ENCODE measurements around the gene NBPF3.

DNA sequence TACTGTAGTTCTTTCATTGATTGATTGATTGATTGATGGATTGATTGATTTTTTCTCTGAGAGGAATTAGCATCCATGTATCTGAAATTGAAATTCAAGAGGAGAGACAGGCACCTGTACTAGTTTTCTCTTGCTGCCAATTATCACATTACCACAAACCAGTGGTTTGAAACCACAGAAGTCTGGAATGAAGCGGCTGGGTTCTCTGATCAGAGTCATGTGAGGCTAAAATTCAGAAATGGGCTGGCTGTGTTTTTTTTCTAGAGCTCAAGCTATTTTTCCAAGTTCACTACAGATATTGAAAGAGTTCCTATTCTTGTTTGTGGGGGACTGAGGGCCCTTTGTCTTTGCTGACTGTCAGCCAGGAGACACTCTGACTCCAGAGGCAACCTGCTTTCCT lies 10.0 kb downstream of the NBPF3 start:
- no peak for TF ChIP-seq POLR2A (IDR thresholded peaks at IDR 0.05)
- TF ChIP-seq, protein P1, sequence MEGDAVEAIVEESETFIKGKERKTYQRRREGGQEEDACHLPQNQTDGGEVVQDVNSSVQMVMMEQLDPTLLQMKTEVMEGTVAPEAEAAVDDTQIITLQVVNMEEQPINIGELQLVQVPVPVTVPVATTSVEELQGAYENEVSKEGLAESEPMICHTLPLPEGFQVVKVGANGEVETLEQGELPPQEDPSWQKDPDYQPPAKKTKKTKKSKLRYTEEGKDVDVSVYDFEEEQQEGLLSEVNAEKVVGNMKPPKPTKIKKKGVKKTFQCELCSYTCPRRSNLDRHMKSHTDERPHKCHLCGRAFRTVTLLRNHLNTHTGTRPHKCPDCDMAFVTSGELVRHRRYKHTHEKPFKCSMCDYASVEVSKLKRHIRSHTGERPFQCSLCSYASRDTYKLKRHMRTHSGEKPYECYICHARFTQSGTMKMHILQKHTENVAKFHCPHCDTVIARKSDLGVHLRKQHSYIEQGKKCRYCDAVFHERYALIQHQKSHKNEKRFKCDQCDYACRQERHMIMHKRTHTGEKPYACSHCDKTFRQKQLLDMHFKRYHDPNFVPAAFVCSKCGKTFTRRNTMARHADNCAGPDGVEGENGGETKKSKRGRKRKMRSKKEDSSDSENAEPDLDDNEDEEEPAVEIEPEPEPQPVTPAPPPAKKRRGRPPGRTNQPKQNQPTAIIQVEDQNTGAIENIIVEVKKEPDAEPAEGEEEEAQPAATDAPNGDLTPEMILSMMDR (IDR thresholded peaks at IDR 0.05) = no peak
